Right lung (tissue), 10 donors: ENCODE data around the gene KCNK3. TPM values are rescaled to one million over a fixed set of nuclear protein-coding genes. Genes with fewer than 3 reads are reported as not detected.
A peak's percentile ranks its signal among the peaks of the same experiment; 100 is the strongest.
"Not testable (repeated sequence)": the region's sequence is repeated elsewhere in the genome, so short reads cannot be mapped to it uniquely, and the experiment has no call there.

Experiments used
- DNase-seq, 2 donors: peaks; one replicate each; pipeline ENCODE4 v3.0.0-alpha.2; 2013
- long read RNA-seq, 8 donors: transcript quantifications; one replicate each; lab custom pipeline, GENCODE V29; 2026
- polyA plus RNA-seq, 5 donors: library from polyadenylated mRNA; unstranded; fragments of 120-200 nt; gene quantifications; one replicate each; pipeline versions ENCODE4 v1.2.1 to v1.2.3, GENCODE V29; 2013; ENCODE audit warnings: inconsistent platforms in 1 of 5, low replicate concordance in 1 of 5; ENCODE audit not compliant: insufficient read length in 5 of 5, insufficient read depth in 1 of 5

KCNK3 gene
- 10 to 100 TPM; 19.9 to 39.5 (median 26.4) TPM for polyA plus RNA-seq
- long read RNA-seq, donor 1, full-length matches to known transcripts = 33 of 33 reads
- long read RNA-seq, donor 1, partial matches to known transcripts = 0 of 33 reads
- long read RNA-seq, donor 1, other reads (novel, unspliced or antisense) = 0 of 33 reads
- long read RNA-seq, donor 2, full-length matches to known transcripts = 16 of 16 reads
- long read RNA-seq, donor 2, partial matches to known transcripts = 0 of 16 reads
- long read RNA-seq, donor 2, other reads (novel, unspliced or antisense) = 0 of 16 reads
- long read RNA-seq, donor 3, full-length matches to known transcripts = 17 of 17 reads
- long read RNA-seq, donor 3, partial matches to known transcripts = 0 of 17 reads
- long read RNA-seq, donor 3, other reads (novel, unspliced or antisense) = 0 of 17 reads
- long read RNA-seq, donor 4, full-length matches to known transcripts = 24 of 24 reads
- long read RNA-seq, donor 4, partial matches to known transcripts = 0 of 24 reads
- long read RNA-seq, donor 4, other reads (novel, unspliced or antisense) = 0 of 24 reads
- long read RNA-seq, donor 5, full-length matches to known transcripts = 30 of 46 reads
- long read RNA-seq, donor 5, partial matches to known transcripts = 16 of 46 reads
- long read RNA-seq, donor 5, other reads (novel, unspliced or antisense) = 0 of 46 reads
- long read RNA-seq, donor 6, full-length matches to known transcripts = 39 of 61 reads
- long read RNA-seq, donor 6, partial matches to known transcripts = 22 of 61 reads
- long read RNA-seq, donor 6, other reads (novel, unspliced or antisense) = 0 of 61 reads
- long read RNA-seq, donor 7, full-length matches to known transcripts = 42 of 42 reads
- long read RNA-seq, donor 7, partial matches to known transcripts = 0 of 42 reads
- long read RNA-seq, donor 7, other reads (novel, unspliced or antisense) = 0 of 42 reads
- long read RNA-seq, donor 8, full-length matches to known transcripts = 15 of 15 reads
- long read RNA-seq, donor 8, partial matches to known transcripts = 0 of 15 reads
- long read RNA-seq, donor 8, other reads (novel, unspliced or antisense) = 0 of 15 reads

DNA sequence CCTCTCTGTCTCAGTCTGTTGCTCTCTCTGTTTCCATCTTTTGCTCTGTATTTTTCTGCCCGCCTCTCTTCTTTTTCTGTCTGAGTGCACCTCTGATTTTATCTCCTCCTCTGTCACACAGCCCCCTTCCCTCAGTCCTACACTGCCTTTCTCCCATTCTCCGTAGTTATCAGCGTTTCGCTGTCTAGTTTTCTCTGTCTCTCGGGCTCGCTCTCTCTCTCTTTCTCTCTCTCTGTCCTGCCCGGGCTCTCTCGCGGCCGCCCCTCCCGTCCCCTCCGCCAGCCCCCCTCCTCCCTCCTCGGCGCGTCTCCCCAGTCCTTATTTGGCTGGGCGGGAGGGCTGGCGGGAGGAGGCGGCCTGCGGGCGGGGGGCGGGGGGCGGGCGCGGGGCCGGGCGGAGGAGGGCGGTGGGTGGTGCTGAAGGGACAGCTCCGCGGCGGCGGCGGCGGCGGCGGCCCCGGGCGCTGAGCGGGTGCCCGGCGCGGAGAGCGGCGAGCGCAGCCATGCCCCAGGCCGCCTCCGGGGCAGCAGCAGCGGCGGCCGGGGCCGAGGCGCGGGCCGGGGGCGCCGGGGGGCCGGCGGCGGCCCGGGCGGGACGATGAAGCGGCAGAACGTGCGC, at the start of gene KCNK3:
KCNK3 (plus strand) TSS at position 444 of the 618 bp plus-strand sequence; CDS start at position 598, 154 bp downstream.
- DNase-seq = peak; percentile 76 to 79

- no peak for DNase-seq
Measured at GRCh38 chr2:26644188-26644835, 48.2 kb upstream of the KCNK3 start.

DNA sequence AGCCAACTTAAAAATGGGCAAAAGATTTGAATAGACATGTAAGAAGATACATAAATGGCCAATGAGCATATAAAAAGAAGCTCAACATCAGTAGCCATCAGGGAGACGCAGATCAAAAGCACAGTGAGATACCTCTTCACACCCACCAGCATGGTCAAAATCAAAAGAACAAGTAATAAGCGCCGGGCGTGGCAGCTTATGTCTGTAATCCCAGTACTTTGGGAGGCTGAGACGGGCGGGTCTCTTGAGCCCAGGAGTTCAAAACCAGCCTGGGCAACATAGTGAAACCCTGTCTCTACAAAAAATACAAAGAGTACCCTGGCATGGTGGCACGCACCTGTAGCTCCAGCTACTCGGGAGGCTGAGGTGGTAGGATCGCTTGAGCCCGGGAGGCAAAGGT, 46.8 kb upstream of the KCNK3 start:
- no peak for DNase-seq

- DNase-seq = no peak
Measured at GRCh38 chr2:26646986-26647672, 45.4 kb upstream of the KCNK3 start.

- no peak for DNase-seq
Measured at GRCh38 chr2:26647981-26648380, 44.5 kb upstream of the KCNK3 start.

DNA sequence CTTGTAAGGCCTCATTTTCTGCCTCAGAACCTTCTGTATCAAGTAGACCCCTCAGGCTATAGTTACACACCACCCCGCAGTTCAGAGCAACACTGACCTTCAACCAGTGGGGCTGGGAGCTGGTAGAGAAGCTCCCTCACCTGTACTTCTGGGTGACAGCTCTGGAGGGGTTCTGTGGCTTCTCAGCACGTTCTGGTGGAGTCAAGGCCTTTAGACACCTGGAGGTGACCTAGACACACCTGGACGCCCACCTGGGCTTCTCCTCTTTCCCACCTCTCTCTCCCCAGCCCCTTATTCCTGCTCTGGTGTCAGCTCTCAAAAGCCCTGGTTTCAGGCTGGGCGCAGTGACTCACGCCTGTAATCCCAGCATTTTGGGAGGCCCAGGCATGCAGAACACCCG, 44.0 kb upstream of the KCNK3 start:
- no peak for DNase-seq

DNA sequence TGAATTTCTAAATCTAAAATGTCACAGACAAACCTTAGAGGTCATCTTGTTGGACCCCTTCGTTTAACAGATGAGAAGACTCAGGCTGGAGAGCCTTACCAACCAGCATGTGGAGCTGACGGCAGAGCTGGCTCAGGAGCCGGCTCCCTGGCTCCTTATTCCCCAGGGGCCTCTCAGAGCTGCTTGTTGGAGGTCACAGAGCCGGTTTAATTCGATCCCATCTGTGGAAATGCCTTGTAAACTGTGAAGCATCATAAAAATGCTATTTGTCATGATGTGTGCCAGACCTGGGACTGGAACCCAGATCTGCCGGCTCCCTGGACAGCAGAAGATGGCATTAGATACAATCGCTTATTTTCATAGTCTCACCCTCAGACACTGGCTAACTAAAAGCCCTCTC, 43.2 kb upstream of the KCNK3 start:
- no peak for DNase-seq

DNA sequence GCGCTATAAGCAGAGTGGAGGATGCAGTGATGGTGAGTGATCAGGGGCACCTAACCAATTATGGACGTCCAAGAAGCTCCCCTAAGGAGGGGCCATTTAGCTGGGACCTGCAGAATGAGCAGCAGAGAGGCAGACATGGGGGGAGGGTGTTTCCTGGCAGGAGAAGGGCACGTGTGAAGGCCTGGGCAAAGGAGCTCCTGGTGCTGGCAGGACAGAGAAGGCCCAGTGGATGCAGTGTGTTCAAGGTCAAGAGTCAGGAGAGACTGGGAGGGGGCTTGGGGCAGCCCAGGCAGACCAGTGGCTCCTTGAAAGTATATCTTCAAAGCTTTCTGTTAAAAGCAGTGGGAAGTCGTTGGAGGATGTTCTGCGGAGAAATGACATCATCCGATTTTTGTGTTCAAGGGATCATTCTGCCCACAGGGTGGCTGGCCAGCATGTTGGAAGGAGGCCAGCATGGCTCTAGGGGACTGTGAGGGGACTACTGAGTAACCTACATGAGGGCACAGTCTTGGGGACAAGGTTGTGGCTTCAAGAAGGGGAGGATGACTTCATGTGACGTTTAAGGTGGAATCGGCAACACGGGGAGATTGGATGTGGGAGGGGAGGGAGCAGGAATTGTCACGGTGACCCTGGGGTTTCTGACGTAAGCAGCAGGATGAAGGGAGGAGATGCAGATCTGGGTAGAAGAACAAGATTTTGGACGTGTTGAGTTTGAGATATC, 42.4 kb upstream of the KCNK3 start:
- DNase-seq = no peak

- DNase-seq = no peak
Measured at GRCh38 chr2:26650713-26651469, 41.6 kb upstream of the KCNK3 start.

DNA sequence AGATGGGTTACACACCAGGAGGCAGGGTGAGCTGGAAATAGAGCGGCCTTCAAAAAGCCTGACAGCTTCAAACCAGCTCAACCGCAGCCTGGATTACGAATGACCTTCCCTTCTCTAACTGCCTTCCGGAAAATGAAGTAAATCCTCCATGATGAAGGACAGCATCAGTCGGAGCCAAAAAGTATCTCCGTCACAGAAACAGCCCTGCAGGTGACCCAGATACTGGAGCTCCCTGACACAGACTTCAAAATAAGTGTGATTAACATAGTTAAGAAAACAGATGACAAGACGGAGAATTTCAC, 41.1 kb upstream of the KCNK3 start:
- DNase-seq = no peak

- no peak for DNase-seq
Measured at GRCh38 chr2:26651799-26652198, 40.7 kb upstream of the KCNK3 start.

DNA sequence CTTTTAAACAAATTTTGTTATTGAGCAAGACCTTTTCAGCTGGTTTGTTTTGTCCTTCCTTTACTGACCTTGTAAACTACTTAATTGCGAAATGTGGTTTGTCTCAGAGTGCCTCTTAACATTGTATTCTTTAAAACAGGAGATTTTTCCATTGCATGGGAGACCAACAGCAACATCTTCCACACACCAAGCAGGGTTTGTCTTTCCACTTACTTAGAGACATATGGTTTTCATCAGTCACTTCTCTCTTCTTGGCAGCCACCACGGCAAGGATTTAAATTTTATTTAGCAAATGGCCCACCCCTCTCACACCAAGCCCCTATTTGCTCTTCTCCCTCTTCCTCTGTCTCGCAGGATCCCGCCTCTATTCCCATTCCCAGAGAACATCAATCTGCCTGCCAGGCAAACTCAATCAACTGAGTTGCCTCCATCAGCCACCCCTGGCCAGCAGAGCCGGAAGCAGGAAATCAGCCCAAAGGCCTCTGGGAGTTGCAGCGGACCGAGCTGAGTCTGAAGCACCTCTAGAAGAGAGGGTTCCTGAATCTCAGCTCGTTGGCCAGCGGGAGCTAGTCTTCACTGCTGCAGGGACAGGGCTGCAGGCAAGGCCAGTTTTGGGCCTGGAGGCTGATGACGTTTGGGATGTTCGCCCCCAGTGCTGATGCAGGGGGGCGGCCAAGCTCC, 40.0 kb upstream of the KCNK3 start:
- DNase-seq = peak; percentile 89 to 92

DNA sequence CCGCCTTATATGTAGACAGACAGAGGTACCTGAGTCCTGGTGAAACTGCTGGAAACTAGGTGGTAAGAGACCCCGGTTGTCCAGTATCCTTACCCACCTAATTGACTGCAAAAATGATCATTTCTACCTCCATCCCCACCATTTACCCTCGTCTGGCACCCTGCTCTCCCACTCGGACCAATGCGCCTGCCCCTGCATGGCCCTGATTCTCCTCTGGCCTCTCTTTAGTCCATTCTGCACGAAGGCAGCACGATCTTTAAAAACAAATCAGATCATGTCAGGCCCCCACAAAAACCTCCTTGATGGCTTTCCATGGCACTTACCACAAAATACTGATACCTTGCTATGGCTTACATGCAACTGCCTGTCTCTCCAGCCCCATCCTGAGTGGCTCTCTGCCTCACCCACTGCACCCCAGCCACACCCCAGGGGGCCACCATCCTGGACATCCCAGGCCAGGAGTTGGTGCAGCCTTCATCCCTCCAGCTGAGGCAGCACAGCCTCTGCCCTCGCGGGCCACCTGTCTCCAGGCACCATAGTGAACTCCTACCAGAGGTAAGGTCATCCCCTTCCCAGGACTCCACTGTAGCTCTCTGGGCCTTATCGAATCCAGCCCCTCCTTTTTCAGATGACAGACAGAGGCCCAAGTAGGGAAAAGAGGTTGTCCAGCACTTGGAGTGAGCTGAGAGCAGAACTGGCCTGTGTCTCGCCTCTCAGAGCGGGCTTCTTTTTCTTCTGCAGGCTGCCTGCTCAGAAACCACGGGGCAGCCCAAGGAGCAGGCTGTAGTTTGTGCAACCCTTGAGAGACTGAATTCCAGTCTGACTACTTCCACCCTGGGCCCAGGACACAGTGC, 39.1 kb upstream of the KCNK3 start:
- DNase-seq = no peak

DNA sequence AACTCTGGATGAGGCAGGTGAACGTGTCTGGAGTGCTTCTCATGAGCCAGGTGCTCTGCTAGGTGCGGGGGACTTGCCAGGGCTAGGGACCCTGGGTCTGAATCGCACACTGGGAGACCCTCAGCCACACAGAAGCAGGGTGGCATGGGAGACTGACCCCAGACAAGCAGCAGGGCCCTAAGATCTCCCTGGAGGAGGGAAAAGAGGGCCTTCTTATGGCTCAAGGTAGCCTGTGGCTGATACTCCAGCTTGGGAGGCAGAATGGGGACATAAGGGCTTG, 38.5 kb upstream of the KCNK3 start:
- no peak for DNase-seq

DNA sequence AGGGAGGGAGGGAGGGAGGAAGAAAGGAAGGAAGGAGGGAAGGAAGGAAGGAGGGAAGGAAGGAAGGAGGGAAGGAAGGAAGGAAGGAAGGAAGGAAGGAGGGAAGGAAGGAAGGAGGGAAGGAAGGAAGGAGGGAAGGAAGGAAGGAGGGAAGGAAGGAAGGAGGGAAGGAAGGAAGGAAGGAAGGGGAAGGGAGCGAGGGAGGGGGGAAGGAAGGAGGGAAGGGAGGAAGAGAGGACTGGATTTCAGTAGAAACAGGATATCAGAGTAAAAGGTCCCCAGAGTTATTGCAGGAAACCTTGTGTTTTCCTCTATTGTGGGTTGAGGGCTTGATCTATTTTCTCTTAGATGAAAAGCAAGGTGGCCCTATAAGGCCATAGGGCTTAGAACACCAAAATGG, 37.4 kb upstream of the KCNK3 start:
- not testable (repeated sequence) for DNase-seq

DNA sequence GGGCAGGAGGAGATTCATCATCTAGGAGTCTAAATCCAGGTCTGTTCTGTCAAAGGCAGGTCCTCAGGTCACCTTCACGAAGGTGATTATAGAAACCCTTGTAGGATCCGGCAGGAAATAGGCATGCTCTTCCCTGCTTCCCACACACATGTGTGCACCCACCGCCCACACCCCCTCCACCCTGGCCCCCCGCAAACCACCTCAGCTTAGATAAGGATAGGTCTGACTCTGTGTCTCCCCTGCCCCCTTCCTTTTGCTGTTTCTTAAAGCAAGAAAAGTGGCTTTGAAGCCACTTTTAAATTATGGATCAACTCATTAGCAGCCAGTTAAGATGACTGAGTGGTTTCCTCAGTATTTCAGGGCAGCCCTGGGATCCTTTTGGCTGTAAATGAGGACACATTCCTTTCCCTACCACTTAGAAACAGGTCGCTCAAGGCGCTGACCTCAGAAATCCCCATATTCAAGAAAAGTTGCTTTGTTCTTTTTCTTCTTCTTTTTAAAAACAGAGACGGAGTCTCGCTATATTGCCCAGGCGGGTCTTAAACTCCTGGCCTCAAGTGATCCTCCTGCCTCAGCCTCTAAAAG, 36.8 kb upstream of the KCNK3 start:
- DNase-seq = no peak

DNA sequence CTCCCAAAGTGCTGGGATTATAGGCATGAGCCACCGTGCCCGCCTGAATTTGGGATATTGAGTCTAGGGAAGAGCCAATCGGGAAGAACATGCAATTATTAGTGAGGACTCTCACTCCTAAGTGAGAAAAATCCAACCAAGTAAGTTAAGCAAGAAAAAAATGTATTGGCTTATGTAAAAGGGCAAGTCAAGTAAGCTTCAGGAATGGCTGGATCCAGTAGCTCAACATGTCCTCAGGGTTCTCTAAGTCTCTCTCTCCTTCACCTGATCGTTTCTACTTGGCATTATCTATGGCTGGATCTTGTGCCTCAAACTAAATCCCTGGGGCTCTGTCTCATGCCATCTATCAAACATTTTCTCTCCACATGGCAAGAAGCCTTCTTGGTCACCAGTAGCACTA, 35.3 kb upstream of the KCNK3 start:
- DNase-seq = no peak
